Activated CD4-positive, CD25-positive, alpha-beta regulatory T cell (primary cell): ENCODE data around the gene PLCD1.
"Not testable (repeated sequence)": the region's sequence is repeated elsewhere in the genome, so short reads cannot be mapped to it uniquely, and the experiment has no call there.

Source experiments
- DNase-seq, 4 experiments: peaks; one replicate each; lab custom pipeline; 2025; lab: John Stamatoyannopoulos, UW

The PLCD1 gene

GRCh38 chr3:38000242-38000916 is 29.1 kb downstream of the PLCD1 start:
- DNase-seq, result no peak

GRCh38 chr3:37999836-38000235 is 29.6 kb downstream of the PLCD1 start:
- DNase-seq, result no peak

- no peak for DNase-seq
These were observed 31.6 kb downstream of the PLCD1 start for GRCh38 chr3:37997791-37998370.

DNA sequence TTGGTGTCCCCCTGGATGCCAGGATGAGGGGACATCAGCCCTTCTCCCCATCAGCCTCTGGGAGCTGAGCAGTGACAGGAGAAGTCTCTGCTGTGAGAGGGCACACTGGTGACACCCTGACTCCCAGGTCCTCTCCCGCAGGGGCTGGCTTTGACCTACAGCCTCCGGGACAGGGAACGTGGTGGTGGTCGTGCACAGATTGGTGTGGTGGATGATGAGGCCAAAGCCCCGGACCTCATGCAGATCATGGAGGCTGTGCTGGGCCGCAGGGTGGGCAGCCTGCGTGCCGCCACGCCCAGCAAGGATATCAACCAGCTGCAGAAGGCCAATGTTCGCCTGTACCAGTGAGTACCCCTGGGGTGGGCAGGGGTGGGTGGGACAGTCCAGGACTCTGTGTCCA is 32.1 kb downstream of the PLCD1 start:
- DNase-seq, result no peak

DNA sequence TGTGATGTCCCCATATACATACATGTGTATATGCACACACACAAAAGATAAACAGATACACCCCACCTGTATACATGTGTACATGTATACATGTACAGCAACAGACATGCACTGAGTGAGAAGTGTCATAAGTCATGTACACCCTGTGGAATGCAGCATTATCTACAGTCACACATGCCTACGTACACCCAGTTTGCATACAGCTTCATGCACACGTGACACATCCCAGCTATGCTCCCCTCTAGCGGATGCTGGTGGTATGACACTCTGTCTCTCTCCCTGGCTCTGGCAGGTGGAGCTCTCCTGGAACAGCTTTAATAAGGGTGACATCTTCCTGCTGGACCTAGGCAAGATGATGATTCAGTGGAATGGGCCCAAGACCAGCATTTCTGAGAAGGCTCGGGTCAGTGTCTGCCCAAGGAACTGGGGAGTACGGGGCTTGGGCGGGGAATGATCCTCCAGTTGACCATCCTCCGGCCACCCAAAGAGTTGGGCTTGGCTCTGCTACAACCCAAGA is 32.6 kb downstream of the PLCD1 start:
- DNase-seq, result peak; percentile 37 to 85 (median 52)

DNA sequence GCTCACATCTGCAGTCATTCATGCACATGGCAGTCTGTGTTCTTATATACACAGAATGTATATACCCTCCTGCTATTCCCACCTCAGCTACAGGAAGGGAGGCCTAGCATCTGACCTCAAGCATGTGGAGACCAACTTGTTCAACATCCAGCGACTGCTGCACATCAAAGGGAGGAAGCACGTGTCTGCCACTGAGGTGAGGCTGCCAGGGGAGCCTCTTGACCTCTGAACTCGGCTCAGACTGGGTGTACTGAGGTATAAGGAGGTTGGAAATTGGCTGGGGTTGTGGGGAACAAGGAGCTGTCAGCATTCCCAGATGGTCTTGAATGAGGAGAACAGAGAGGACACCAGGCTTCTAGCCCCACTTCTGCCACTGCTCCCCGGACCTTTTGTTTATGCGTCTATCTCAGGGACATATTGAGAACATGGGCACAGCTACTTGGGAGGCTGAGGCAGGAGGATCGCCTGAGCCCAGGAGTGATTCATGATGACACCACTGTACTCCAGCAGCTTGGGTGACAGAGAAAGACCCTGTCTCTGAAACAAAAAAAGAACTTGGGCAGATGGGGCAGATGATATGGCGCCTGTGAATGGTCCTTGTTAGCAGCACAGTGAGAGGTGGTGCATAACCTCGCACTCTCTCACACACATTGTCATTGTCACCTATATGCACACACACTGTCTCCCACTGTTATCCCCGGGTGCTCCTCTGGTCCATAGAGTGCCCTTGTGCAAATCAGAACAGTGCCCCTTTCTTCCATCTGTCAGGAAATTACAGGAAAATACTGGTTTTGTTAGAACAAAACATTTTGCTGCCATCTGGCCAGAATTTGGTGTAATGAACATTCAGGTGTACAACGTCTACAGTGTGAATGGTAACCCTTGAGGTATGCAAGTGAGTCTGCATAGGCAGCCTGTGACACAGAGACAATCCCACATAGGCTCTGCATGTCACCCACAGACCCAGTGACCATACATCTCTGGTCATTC is 33.5 kb downstream of the PLCD1 start:
- DNase-seq, result no peak

DNA sequence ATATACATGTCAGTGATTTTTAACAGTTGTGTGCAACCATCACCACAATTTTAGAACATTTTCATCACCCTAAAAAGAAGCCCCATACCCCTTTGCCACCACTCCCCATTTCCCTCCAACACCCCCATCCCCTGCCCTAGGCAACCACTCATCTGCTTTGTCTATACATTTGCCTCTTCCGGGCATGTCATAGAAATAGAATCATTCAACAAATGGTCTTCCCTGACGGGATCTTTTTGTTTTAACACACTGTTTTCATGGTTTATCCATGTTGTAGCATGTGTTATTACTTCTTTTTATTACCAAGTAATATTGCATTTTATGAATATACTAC is 34.8 kb downstream of the PLCD1 start:
- no peak for DNase-seq

DNA sequence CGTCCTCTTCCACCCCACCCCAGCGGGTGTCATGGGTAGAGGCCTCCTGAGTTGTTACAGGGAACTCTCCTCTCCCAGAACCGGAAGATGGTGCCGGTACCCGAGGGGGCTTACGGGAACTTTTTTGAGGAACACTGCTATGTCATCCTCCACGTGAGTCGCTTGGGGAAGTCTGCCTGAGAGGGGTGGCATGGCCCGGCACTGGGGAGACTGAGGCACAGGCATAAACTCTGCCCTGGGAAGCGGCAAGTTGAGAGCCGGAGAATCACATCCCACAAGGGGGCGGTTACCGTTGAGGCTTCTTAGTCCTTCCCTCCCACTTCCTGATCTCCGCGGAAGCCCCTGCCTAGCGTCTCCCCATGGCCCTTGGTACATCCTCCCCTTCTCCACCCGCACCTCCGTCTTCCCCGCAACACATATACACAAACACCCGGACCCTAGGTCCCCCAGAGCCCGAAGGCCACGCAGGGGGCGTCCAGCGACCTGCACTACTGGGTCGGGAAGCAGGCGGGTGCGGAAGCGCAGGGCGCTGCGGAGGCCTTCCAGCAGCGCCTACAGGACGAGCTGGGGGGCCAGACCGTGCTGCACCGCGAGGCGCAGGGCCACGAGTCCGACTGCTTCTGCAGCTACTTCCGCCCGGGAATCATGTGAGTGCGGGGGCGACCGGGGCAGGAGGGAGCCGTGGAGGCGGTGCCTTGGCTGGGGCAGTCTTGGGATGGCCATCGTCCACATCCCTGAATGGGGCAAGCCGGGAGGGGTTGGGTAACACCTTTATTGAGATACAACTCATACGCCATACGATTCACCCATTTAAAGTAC is 35.4 kb downstream of the PLCD1 start:
- peak in 3 of 4 experiments; percentile 20 to 43 (median 40) for DNase-seq

DNA sequence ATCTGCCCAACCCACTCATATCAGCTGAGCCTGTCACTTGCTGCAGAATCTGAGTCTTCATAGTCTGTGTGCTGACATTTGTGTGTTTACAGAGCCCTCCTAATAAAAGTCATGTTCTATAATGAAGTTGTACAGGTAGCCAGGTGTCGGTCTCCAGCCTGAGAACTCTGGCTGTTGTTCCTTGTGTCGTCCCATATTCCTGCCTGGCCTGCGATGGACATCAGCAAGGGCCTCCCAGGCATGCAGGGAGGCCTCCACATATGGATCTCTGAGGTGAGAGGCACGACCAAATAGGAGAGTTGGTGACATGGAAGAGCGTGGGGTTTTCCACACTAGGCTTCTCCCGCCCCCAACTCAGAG is 36.0 kb downstream of the PLCD1 start:
- DNase-seq, result no peak

DNA sequence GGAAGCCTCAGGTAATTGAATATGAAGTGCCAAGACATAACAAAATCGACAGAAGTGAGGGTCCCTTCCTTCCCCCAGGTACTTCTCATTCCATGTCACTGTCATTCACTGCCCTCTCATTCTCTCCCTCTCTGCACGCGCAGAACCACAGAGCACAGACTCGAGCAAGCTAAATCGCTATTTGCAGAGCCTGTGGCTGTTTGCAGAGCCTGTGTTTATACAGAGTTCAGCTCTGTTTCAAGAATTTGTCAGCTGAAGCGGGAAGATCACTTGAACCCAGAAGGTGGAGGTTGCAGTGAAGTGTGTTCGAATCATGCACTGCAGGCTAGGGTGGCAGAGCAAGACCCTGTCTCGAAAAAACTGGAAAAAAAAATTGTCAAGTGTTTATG is 36.4 kb downstream of the PLCD1 start:
- no peak for DNase-seq

DNA sequence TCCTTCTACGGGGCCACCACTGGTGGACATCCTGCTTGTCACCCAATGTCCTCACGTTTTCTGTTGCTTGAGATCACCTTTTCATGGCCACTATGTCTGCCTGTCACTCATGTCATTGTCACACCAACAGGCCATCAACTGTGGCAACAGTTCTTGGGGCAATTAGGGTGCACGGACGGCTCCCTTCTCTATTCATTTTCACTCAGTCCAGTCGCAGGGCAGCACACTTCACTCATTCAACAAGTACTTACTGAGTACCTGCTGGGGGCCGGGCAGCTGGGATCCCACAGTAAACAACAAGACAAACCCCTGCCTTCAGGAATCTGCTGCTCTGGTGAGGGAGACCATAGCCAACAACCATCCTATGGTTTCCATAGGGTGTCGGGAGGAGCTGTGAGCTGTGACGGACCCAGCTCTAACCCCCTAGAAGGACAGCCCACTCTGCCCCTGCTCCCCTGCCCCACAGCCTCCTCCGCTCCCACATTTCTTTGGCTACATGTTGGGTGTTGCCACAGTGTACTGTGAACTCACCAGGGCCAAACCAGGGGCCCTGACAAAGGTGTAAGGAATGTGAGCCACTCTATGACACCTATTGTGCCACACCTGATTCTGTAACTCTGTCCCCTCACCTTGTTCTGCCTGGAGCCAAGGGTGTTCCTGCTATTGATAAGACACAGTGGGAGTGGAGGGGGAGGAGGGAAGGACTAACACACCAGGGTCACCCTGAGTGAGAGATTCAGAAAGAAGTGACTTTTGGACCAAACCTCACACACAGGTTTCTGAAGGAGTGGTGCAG is 37.0 kb downstream of the PLCD1 start:
- DNase-seq, result no peak

DNA sequence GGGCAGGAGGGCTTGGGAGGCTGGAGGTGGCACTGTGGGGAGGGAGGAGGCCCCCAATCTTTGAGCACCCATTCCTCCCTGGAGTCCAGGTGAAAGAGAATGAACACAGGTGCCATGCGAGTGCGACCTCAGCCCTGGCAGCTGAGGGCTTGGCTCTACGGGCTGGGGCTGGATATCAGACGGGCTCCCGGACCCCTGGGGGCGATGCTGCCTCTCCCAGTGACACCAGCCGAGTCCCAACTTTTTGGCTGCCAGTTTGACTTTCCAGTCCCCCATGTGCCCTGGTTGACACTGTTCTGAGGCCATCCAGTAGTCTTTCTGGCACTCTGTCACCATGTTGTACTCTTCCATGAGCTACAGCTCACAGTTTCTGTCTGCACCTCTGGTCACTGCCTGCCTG is 37.6 kb downstream of the PLCD1 start:
- DNase-seq, result no peak

DNA sequence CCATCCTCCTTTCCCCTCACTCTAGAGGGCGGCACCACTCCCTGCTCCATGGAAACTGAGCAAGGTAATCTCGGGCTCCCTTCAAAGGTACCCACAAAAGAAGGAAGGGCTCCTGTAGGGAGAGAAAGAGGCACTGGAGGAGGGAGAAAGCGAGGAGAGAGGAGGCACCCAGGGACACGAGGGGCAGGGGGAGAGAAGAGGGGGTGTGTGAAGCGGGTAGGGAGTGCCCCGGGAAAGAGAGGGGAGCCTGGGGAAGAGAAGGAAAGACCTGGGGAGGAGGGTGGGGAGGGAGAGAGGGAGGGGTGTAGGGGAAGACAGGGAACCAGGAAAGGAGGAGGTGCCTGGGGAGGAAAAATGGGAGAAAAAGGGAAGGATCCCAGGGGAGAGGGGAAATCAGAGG is 38.3 kb downstream of the PLCD1 start:
- DNase-seq, result no peak

- DNase-seq, result no peak
These were observed 38.9 kb downstream of the PLCD1 start, which contains the start of gene VILL for GRCh38 chr3:37990527-37990926. VILL (plus strand) TSS chr3:37990786; CDS start chr3:37993673, 2,887 bp downstream.

DNA sequence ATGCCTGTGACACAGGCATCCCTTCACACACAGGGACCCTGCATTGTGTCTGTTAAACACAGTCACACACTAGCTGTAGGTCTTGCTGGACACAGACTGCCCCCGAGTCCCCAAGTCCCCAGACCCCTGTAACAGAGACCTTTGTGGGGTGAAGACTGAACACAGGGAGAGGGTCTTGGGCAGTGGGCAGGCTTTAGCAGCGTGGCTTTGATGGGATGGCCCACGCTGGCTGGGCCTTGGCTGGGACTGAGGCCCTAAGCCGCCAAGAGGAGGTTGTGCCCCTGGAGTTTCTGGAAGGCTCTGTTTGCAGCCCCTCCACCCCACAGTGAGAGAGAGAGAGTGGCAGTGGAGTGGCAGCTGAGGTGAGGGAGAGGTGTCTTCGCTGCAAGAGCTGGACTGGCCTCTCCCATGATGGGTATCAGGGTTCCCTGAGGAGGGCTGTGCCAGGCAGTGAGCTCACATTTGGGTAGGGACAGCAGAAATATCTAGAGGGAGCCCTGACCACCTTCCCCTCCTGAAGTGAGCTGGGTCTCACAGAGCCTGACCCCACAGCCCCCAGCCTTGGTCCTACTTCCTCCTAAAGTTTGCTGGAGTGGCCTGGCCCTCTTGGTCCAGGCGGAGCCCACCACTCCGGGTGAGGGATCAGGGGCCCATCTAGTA is 39.5 kb downstream of the PLCD1 start:
- DNase-seq, result no peak

DNA sequence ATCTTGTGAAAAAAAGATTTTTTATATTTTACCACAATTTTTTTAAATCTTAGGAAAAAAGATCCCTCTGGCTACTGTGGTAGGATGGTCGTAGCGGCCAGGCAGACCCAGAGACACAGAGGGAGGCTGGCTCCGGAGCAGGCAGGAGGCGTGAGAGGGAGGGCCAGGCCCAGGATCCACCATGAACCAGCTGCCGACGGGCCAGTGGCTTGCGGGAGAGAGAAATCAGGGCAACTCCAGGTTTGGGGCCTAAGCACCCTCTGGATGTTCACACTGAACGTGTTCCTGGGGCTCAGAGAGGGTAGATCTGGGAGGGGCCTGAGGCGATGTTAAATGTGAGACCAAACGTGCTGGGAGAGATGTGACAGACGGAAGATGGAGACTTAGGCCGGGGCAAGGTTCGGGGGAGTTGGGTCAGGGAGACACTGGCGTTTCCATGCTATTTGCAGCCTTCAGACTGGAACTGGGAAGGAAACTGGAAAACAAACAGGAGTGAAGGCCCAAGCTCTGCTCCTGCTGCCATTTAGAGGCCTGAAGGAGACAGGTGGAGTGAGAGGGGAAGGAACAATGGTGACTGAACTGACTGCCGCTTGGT is 40.4 kb downstream of the PLCD1 start:
- DNase-seq, result no peak

- not testable (repeated sequence) for DNase-seq
These were observed 41.1 kb downstream of the PLCD1 start for GRCh38 chr3:37988376-37988775.

GRCh38 chr3:37987751-37988179 is 41.7 kb downstream of the PLCD1 start:
- no peak for DNase-seq

DNA sequence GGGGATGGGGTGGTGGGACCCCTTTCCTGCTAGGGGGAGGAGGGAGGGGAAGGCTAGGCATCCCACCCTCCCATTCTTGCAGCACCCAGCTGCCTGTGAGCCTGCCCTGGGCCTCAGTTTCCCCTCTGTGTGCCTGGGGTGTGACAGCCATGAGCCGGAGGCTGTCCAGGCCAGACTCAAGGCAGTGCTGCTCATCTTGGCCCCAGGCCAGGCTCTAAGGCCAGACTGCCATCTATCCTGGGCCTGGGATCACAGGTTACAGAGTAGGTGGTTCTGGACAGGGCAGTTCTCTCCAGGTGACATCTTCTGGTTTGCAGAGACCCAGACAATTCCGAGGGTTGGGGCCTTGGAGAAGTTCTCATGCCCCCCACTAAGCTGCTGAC is 42.1 kb downstream of the PLCD1 start:
- DNase-seq, result no peak
